SK-N-SH (cell line): ENCODE data around the gene CHCHD6.

ENCODE experiments used
- CTCF ChIP-seq: fragments of 200-600 bp; sonication (generic); IDR thresholded peaks from 2 replicates; pipeline ENCODE4 v1.6.1; 2017; ENCODE audit warnings: antibody characterized with exemption, mild to moderate bottlenecking, moderate library complexity
- EZH2phosphoT487 ChIP-seq: fragments of 200-600 bp; sonication (generic); IDR thresholded peaks from 2 replicates; pipeline ENCODE4 v1.6.1; 2017; ENCODE audit warnings: low read depth, mixed run types, mild to moderate bottlenecking, antibody characterized with exemption, moderate library complexity, borderline replicate concordance
- GABPA ChIP-seq: IDR thresholded peaks from 2 replicates; pipeline ENCODE4 v1.4.0; 2012; ENCODE audit warnings: low read depth, mild to moderate bottlenecking
- MEF2A ChIP-seq: IDR thresholded peaks from 2 replicates; pipeline ENCODE4 v1.4.0; 2012; ENCODE audit warnings: low read depth, borderline replicate concordance
- REST ChIP-seq: IDR thresholded peaks from 2 replicates; pipeline ENCODE4 v1.6.1; 2012; ENCODE audit warnings: mild to moderate bottlenecking, low read depth, low read length, moderate library complexity
- RFX5 ChIP-seq: IDR thresholded peaks from 2 replicates; pipeline ENCODE4 v1.6.1; 2012; ENCODE audit warnings: mild to moderate bottlenecking, improper control_type of control experiment, low read length
- SMC3 ChIP-seq: IDR thresholded peaks from 2 replicates; pipeline ENCODE4 v1.6.1; 2012; ENCODE audit warnings: low read depth, low read length, improper control_type of control experiment
- TAF1 ChIP-seq: IDR thresholded peaks from 2 replicates; pipeline ENCODE4 v1.6.1; 2012; ENCODE audit warnings: low read depth, mild to moderate bottlenecking, low read length, moderate library complexity, borderline replicate concordance
- USF2 ChIP-seq: fragments of 150-350 bp; IDR thresholded peaks from 2 replicates; pipeline ENCODE4 v1.6.1; 2017; ENCODE audit warnings: antibody characterized with exemption, low read length, low read depth, borderline replicate concordance
- YY1 ChIP-seq: IDR thresholded peaks from 2 replicates; pipeline ENCODE4 v1.4.0; 2012; ENCODE audit warnings: low read depth, mild to moderate bottlenecking
- TF ChIP-seq, protein P1 (sequence below): IDR thresholded peaks from 2 replicates; pipeline ENCODE4 v1.4.0; 2012; ENCODE audit warnings: low read depth

DNA sequence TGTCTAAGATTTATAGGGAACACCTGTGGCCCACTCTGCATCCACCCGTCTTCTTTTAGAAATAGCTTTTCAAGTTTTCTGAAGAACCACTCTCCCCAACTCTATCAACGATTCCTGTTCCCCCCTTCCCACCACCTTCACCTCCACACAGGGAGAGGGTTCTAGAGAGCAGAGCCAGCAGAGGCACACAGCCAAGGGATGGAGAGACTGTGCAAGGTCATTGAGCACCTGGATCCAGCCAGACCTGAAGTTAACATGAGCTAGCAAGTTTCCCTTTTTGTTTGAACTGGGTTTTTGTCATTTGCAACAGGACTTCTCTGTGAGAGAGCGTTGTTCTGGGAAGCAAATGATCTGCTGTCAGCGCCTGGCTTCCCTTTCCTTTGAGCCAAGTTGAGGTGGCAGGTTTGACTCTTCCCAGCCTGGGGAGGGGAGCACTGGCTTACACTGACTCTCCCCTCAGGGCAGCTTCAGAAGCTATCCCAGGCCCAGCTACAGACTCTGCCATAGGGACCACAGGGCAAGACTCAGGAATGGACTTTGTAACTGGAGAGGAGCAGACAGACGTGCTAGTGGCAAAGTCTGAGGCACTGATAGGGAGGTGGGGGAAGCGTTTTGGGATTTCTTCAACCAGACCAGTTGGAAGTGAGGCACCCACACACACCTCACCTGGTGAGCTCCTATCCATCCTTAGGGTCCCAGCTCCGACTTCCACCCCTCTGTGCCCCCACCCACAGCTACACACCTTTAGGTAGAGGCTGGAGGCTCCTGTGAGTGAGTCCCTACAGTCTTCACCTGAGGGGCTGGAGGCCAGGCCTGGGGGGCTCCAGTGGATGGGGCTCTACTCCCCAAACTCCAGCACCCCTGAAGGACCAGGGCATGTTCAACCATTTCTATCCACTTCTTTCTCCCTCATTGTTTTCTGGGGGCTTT is 259.5 kb downstream of the CHCHD6 start:
- TF ChIP-seq CTCF (no peak), REST (no peak), SMC3 (no peak), GABPA (no peak), YY1 (no peak), MEF2A (no peak), EZH2phosphoT487 (no peak), TAF1 (no peak), RFX5 (no peak), USF2 (no peak)
- TF ChIP-seq, protein P1, sequence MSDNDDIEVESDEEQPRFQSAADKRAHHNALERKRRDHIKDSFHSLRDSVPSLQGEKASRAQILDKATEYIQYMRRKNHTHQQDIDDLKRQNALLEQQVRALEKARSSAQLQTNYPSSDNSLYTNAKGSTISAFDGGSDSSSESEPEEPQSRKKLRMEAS = no peak
